T-helper 17 cell (primary cell): ENCODE measurements around the gene PXN. TPM values are rescaled to one million over a fixed set of nuclear protein-coding genes. Genes with fewer than 3 reads are reported as not detected.

ENCODE experiments used
- ATAC-seq: fragments of 150-1000 bp; cut with Tn5 transposase; 2 replicates; pipeline ENCODE4 v1.10.0; 2021; ENCODE audit warnings: mild to moderate bottlenecking, moderate library complexity
- DNase-seq, 3 donors: peaks; one replicate each; pipeline versions ENCODE4 v3.0.0 to v3.0.0-alpha.2; 2020 to 2021
- H3K9me3 ChIP-seq: one replicate; pipeline ENCODE4 v1.7.0; 2013; ENCODE audit warnings: low read length, mild to moderate bottlenecking; ENCODE audit not compliant: control insufficient read depth, poor library complexity, severe bottlenecking
- H3K27ac Mint-ChIP-seq: one replicate; pipeline ENCODE4 v1.8.0; 2022; ENCODE audit warnings: mild to moderate bottlenecking, moderate library complexity, mixed read lengths
- H3K27me3 Mint-ChIP-seq: one replicate; pipeline ENCODE4 v1.8.0; 2022; ENCODE audit warnings: mixed read lengths
- H3K36me3 Mint-ChIP-seq: one replicate; pipeline ENCODE4 v1.8.0; 2022; ENCODE audit warnings: low read depth, mixed read lengths
- H3K4me1 Mint-ChIP-seq: one replicate; pipeline ENCODE4 v1.8.0; 2022; ENCODE audit warnings: mild to moderate bottlenecking, mixed read lengths
- H3K4me3 Mint-ChIP-seq: one replicate; pipeline ENCODE4 v1.8.0; 2022; ENCODE audit warnings: mild to moderate bottlenecking, moderate library complexity, mixed read lengths
- total RNA-seq, 4 donors: library from RNA in 2 of 4; stranded (reverse) in 2 of 4; gene quantifications; one replicate each; pipeline ENCODE4 v1.2.3 and lab custom pipeline; 2022 to 2026

The PXN gene
- total RNA-seq, 2 donors from 2014 or later = 155 to 190 TPM

DNA sequence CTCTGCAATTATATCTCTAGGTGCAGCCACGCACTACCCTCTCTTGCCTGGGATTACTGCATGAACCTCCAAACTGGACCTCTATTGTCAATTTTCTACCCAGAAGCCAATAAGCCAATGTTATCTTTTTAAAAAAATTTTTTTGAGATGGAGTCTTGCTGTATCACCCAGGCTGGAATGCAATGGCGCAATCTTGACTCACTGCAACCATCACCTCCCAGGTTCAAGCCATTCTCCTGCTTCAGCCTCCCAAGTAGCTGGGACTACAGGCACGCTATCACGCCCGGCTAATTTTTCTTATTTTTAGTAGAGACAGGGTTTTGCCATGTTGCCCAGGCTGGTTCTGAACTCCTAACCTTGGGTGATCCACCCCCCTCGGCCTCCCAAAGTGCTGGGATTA, 11.2 kb upstream of the PXN start:
- DNase-seq = no peak
- Mint-ChIP-seq H3K4me1 (no peaks in the 10 kb centered on the region), H3K27me3 (no peaks in the 10 kb centered on the region), H3K27ac (no peak overlapping the region), H3K36me3 (no peaks in the 10 kb centered on the region), H3K4me3 (no peak overlapping the region)
- no peaks in the 10 kb centered on the region for H3K9me3 ChIP-seq
- ATAC-seq = no peak

DNA sequence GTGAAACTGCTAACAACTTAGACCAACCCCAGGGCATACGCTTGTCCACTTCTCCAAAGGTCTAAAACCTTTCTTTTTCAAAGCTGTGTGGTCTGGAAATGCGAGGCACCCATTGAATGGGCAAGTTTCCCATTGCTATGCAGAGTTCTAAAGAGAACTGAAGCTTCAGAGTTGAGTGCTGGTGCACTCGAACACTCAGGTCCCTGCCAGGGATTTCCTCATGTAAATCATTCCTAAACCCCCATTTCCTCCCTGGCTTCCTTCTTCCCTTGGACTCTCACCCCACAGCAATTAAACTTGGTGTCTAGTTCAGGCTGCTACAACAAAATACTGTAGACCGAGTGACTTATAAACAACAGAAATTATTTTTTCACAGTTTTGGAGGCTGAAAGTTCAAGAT, 2.2 kb upstream of the PXN start:
- Mint-ChIP-seq H3K36me3 (peaks cover 5% of the 10 kb centered on the region), H3K27me3 (no peaks in the 10 kb centered on the region), H3K4me3 (no peak overlapping the region), H3K27ac (no peak overlapping the region), H3K4me1 (peaks cover 17% of the 10 kb centered on the region)
- H3K9me3 ChIP-seq = no peaks in the 10 kb centered on the region
- DNase-seq (no peak), ATAC-seq (no peak)

DNA sequence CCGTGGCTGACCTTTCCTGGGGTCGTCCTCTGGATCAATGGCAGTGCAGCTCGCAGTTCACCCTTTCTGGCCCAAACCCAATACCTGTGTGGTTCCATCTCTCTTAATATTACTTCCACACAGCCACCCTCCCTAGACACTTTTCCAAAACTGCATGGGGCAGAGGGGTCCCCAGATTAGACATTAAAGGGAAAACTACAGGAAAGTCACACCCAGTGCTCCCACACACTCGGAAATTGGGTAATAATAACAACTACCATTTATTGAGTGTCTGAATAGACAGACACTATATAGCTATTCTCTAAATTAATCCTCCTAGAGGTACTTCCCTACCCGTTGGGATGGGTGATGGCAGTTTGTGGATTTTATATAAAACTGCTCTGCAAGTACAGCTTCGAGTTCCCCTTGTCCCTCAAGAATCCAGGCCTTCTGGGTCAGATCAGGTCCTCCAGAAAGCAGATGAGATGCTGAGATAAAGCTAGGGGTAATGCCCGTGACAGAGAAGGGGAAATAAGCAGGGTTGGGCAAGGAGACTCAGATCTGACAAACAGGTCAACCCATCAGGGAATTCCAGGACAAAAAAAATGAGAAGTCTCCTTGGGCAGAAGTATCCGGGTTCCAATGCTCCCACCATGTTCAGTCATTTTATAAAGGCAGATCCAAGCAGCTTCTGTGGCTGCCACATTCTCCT, 795 bp upstream of the PXN start:
- Mint-ChIP-seq H3K27ac (peak overlapping the region; percentile 72), H3K4me3 (peak overlapping the region; percentile 85), H3K27me3 (no peaks in the 10 kb centered on the region), H3K36me3 (peaks cover 8% of the 10 kb centered on the region), H3K4me1 (peaks cover 29% of the 10 kb centered on the region)
- ATAC-seq (no peak), DNase-seq (no peak)
- H3K9me3 ChIP-seq = no peaks in the 10 kb centered on the region

DNA sequence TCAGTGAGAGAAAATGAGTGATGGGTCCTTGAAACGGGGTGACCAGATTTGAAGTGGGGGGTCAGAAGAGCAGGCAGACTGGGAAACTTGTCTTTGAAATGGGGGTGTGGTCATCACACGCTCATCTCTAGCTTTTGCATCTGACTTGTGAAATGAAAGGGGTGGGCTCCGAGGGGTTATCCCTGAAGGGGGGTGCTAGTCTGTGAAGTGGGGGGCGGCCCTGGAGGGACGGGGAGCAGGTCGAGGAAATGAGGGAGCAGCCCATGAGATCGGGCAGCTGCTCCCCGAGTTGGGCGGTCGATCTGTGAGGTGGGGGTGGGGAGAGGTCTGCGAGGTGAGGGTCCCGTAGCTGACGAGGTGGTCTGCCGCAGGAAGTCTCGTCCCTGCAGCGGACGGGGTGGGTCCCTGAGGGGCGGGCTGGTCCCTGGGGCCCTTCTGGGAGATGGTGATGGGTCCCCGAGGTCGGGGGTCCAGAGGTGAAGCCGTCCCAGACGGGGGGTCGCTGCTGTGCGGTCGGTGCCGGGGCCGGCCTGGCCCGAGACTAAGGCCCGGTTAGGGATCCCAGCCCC, 542 bp downstream of the PXN start:
- ATAC-seq (no peak), DNase-seq (no peak)
- H3K27ac Mint-ChIP-seq = peak overlapping the region; percentile 98
- peaks cover 8% of the 10 kb centered on the region for H3K36me3 Mint-ChIP-seq
- no peaks in the 10 kb centered on the region for H3K27me3 Mint-ChIP-seq
- H3K4me1 Mint-ChIP-seq = peaks cover 33% of the 10 kb centered on the region
- peak overlapping the region; percentile 99 for H3K4me3 Mint-ChIP-seq
- H3K9me3 ChIP-seq = no peaks in the 10 kb centered on the region

DNA sequence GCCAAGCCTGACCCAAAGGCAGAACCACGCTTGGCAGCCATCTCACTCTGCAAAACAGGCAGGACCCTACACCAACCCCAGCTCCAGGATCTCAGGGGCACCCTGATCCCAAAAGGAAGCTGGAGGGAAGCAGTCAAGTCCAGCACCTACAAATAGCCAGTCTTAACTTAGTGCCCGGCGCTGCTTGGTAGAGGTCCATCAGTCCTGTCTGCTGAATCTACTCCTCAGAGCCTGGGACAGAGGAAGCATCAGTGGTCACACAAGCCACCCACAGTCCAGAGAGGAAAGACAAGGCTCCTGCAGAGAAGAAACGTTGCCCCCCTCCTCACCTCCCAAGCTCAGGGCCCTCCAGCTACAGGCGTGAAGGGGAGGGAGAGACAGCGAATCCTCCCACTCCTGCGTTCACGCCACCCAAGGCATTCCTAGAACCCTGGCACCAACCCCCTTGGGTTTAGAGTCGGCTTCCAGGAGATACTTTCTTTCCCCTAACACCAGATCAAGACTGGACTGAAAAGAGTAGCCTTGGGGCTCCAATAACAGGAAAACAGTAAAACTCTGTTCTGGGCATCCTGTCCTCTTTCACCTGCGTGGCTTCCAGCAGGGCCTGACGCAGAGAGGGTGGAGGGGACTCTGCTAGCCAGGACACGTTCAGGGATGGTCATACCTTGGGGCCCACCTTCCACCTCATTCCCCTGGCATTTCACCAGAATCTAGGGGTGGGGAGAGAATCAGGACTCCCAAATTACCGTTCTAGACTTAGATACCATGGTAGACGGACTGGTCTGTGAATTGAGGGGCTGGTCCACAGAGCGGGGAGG, 1.2 kb downstream of the PXN start:
- Mint-ChIP-seq H3K4me1 (peaks cover 40% of the 10 kb centered on the region), H3K27me3 (no peaks in the 10 kb centered on the region), H3K4me3 (peak overlapping the region; percentile 99), H3K36me3 (peaks cover 8% of the 10 kb centered on the region), H3K27ac (peak overlapping the region; percentile 98)
- no peak for DNase-seq
- ATAC-seq = no peak
- H3K9me3 ChIP-seq = no peaks in the 10 kb centered on the region

DNA sequence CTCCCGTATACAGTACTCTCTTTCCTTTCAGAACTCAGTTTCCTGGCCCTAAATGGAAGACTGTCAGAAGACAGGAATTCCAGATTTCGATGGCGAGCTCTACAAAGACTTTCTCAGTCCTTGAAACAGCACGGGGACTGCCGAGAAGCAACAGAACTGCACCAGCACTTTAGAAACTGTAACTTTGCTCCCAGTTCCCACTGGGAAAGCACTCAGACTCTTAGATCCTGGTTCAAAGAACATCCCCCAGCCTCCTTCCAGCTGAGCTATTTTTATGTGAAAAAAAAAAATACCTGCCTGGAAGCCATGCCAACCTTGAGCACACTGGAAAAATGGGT, 1.8 kb downstream of the PXN start:
- ATAC-seq = no peak
- H3K4me1 Mint-ChIP-seq = peaks cover 42% of the 10 kb centered on the region

DNA sequence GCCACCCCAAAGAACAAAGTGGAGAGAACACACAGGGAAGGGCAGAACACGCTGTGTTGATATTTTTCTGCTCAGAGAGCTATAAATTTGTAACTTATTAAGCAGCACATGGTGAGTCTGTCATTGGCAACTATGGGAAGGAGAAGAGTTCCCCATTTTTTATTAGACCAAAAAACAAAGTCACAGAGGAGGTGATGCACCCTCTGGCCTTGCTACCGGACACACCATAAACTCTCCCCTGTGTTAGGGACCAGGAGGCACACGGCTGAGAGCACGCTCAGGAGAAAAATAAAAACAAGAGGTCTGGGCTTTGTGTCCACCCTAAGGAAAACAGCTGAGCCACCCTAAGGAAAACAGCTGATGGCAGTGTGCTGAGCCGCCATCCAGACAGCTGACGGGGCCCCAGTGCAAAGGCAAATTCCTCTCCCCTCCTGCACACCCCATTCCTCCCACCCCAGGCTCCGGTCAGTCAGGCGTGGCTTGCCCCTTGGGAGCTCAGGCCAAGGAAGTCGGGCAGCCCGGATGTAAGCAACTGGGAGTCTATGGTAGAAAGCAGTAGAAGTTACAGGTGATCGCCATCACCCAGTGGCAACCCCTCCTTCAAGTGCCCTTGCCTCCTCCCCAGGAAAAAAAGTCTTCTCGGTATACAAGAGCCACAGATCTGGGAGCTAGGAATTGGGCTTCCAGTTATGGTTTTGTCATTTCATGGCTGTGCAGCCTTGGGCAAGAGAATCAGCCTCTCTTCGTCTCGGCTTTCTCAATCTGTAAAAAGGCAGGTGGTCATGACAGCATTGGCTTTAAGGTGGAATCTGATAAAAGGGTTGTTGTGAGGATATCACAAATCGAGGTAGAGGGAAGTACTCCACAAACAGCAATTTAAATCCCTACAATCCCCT, 2.4 kb downstream of the PXN start:
- Mint-ChIP-seq H3K4me1 (peaks cover 45% of the 10 kb centered on the region), H3K4me3 (peak overlapping the region; percentile 99), H3K27me3 (no peaks in the 10 kb centered on the region), H3K36me3 (peaks cover 8% of the 10 kb centered on the region), H3K27ac (peak overlapping the region; percentile 98)
- no peaks in the 10 kb centered on the region for H3K9me3 ChIP-seq
- DNase-seq (no peak), ATAC-seq (no peak)

More for the DNA sequence above, 1.8 kb downstream of the PXN start:
- Mint-ChIP-seq H3K27me3 (no peaks in the 10 kb centered on the region), H3K36me3 (peaks cover 8% of the 10 kb centered on the region), H3K4me3 (peak overlapping the region; percentile 99), H3K27ac (peak overlapping the region; percentile 98)
- DNase-seq = no peak
- no peaks in the 10 kb centered on the region for H3K9me3 ChIP-seq

DNA sequence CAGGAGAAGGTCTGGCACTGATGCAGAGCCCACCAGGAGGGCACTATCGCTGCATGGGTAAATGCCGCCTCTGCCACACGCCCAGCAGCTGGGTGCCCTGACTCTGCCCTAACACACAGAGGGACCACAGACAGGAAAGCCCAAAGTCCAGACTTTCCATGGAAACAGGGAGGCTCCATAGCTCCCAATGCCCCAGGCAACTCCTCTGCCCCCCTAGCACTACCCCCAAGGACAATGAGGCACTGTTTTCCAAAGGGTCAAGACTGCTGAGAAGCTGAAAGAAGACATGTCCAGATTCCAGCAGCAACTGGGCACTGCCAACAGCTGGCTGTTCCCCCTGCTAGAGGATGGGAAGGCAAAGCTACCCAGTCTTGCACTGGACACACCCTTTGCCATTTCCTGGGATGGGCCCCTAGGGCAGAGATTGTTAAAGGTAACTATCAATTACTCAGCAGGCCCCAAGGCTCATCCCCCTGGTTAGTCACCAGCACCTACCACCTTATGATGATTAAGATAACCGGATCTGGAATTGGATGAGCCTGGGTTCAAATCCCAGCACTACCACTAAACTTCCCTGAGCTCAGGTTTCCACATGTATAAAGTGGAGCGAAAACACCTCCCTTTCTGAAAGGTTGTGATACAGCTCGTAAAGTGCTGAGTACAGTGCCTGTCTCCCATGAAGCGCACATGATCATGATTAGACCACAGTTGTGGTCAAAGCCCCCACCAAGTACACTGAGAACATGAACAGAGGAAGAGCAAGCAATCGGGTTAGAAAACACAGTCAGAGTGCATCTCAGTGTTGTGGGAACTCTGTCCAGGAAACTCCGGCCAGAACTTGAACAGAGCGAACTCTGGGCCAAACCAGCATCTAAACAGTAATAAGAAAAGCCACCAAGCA, 3.3 kb downstream of the PXN start:
- Mint-ChIP-seq H3K4me1 (peaks cover 52% of the 10 kb centered on the region), H3K4me3 (peak overlapping the region; percentile 99), H3K27me3 (no peaks in the 10 kb centered on the region), H3K36me3 (peaks cover 8% of the 10 kb centered on the region), H3K27ac (peak overlapping the region; percentile 98)
- H3K9me3 ChIP-seq = no peaks in the 10 kb centered on the region
- ATAC-seq (peak; percentile 34), DNase-seq (no peak)

DNA sequence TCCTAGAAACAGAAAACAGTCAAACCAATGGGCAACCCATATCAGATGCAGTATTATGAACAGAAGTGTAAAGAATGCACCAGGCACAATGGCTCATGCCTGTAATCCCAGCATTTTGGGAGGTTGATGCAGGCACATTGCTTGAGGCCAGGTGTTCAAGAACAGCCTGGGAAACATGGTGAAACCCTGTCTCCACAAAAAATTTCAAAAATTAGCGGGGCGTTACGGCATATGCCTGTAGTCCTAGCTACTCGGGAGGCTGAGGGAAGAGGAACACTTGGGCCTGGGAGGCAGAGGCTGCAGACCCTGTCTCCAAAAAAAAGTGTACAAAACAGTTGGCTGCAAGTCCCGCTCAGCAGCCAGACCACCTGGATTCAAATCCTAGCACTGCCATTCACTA, 4.9 kb downstream of the PXN start:
- ATAC-seq (no peak), DNase-seq (no peak)
- Mint-ChIP-seq H3K4me3 (peak overlapping the region; percentile 55), H3K27me3 (no peaks in the 10 kb centered on the region), H3K4me1 (peaks cover 59% of the 10 kb centered on the region), H3K36me3 (peaks cover 11% of the 10 kb centered on the region), H3K27ac (peak overlapping the region; percentile 97)
- H3K9me3 ChIP-seq = no peaks in the 10 kb centered on the region

DNA sequence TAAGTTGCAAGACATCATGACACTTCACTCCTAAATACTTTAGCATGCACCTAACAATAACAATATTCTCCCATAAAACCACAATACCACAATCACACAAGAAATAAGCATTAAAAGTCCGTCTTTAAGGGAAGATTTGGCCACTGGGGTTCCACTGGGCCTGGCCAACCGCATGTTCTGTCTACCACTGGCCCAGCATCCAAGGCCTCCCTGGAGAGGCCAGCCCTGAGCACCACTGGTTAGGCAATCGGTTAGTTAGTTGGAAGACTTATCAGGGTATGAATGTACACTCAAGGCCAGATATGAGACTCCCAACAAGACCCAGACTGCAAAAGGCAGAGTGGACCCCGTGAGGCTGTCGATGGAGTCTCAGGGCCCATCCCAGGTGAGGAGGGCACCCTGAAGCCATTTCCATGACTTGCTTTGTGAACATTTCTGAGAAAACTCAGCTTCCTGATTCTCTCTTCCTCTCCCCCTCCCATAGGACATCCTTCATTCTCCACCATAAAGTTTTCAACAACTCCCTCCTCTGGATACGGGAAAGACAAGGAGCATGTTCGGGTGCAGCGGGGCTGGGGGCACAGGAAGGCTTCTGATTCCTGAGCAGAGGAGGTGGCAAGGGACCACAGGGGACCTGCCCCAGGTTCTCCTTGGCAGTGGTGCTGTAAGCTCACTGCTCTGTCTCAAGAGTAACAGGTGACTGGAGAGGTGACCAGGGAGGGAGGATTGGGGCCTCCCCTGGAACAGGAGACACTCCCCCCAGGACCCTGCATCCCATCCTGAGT, 5.9 kb downstream of the PXN start:
- peak overlapping the region; percentile 55 for H3K4me3 Mint-ChIP-seq
- no peaks in the 10 kb centered on the region for H3K27me3 Mint-ChIP-seq
- H3K27ac Mint-ChIP-seq = peak overlapping the region; percentile 97
- H3K4me1 Mint-ChIP-seq = peaks cover 61% of the 10 kb centered on the region
- no peaks in the 10 kb centered on the region for H3K9me3 ChIP-seq
- DNase-seq = no peak
- no peak for ATAC-seq
- peaks cover 14% of the 10 kb centered on the region for H3K36me3 Mint-ChIP-seq

DNA sequence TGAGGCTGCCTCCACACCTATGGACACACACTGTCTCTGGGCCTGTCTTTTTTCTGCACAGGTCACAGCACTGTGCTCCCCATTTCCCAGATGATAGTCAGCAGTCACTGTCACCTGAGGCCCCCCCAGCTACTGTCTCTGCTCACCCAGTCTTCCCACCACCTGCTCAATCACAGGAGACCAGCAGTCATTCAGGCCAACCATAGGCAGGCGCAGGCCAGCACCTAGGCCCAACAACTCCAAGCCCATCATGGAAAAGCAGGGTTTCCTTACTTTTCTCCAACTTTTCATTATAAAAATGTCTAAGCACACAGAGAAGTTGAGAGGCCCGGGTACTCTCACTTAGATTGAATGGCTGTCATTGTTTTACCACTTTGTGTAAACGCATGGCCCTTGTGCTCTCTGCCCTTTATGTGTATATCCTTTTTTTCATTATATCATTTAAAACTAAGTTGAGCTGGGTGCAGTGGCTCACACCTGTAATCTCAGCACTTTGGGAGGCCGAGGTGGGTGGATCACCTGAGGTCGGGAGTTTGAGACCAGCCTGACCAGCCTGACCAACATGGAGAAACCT, 7.1 kb downstream of the PXN start:
- no peak for ATAC-seq
- Mint-ChIP-seq H3K4me3 (no peak overlapping the region), H3K4me1 (peaks cover 65% of the 10 kb centered on the region), H3K36me3 (peaks cover 11% of the 10 kb centered on the region), H3K27me3 (no peaks in the 10 kb centered on the region), H3K27ac (peak overlapping the region; percentile 97)
- no peak for DNase-seq
- H3K9me3 ChIP-seq = no peaks in the 10 kb centered on the region
